K562 (cell line): ENCODE data around the gene ACTL6A. TPM values are rescaled to one million over a fixed set of nuclear protein-coding genes. Genes with fewer than 3 reads are reported as not detected.

Source experiments
- CHD7 ChIP-seq: fragments of 200-600 bp; sonication (generic); IDR thresholded peaks from one replicate; pipeline ENCODE4 v1.6.1; 2012; ENCODE audit warnings: mild to moderate bottlenecking, low read depth, low read length, inconsistent platforms
- ELF4 ChIP-seq: fragments of 450-650 bp; formaldehyde crosslinking; IDR thresholded peaks from 2 replicates; pipeline ENCODE4 v1.4.0; 2022; ENCODE audit warnings: missing genetic modification characterization
- FUS ChIP-seq: fragments of 200-400 bp; formaldehyde crosslinking; optimal IDR thresholded peaks from 2 replicates; pipeline ENCODE3; 2017; ENCODE audit warnings: low read depth, low read length
- HDAC1 ChIP-seq, 2 experiments: fragments of 450-650 bp; IDR thresholded peaks; 2 replicates each; pipeline ENCODE4 v1.6.1; 2016 to 2017; ENCODE audit warnings: inconsistent platforms in 1 of 2, mild to moderate bottlenecking in 1 of 2, moderate library complexity in 1 of 2
- polyA plus RNA-seq, 8 experiments: library from polyadenylated mRNA; depleted of rRNA in 4 of 8; stranded (reverse) in 5 of 8; unstranded in 3 of 8; fragments of >200 nt; fragmentation: Nextera tagmentation in 2 of 8; fragmentation: Illumina TruSeq in 1 of 8; extraction: Ambion mirVana in 2 of 8; extraction: Trizol in 1 of 8; gene quantifications; 2 replicates each; pipeline versions ENCODE4 v1.2.1 to v1.2.3, GENCODE V29; 2011 to 2014; ENCODE audit warnings: inconsistent platforms in 1 of 8, missing spikeins in 1 of 8
- total RNA-seq, 7 experiments: library from RNA; depleted of rRNA in 6 of 7; stranded (reverse); fragments of >200 nt in 6 of 7; fragmentation: Illumina TruSeq in 2 of 7; extraction: Trizol in 2 of 7; gene quantifications; 2 replicates each; pipeline versions ENCODE4 v1.2.1 to v1.2.3, GENCODE V29; 2011 to 2021; ENCODE audit warnings: low replicate concordance in 1 of 7
- TF ChIP-seq, protein P1 (sequence below), 3 experiments: fragments of 200-800 bp in 1 of 3; fragments of 250-450 bp in 1 of 3; fragments of 450-650 bp in 1 of 3; sonication (Bioruptor Pico) in 1 of 3; sonication (Bioruptor generic) in 1 of 3; formaldehyde crosslinking in 1 of 3; IDR thresholded peaks; 2 replicates each; pipeline versions ENCODE4 v1.6.1 to v1.8.0; 2016 to 2022; ENCODE audit warnings: mild to moderate bottlenecking in 2 of 3, missing genetic modification characterization in 2 of 3, missing compliant biosample characterization in 1 of 3, moderate library complexity in 1 of 3
- TF ChIP-seq, protein P2 (sequence below), 2 experiments: fragments of 450-650 bp; IDR thresholded peaks; 2 replicates each; pipeline ENCODE4 v1.6.1; 2018; ENCODE audit warnings: mild to moderate bottlenecking in 2 of 2, low read depth in 1 of 2; ENCODE audit not compliant: partially characterized antibody in 2 of 2

ACTL6A gene
- total and polyA plus RNA-seq, 9 of the 15 experiments (the other 6 are each of a cell fraction or from before 2014, with no cell fraction given): 107 to 243 (median 157) TPM

DNA sequence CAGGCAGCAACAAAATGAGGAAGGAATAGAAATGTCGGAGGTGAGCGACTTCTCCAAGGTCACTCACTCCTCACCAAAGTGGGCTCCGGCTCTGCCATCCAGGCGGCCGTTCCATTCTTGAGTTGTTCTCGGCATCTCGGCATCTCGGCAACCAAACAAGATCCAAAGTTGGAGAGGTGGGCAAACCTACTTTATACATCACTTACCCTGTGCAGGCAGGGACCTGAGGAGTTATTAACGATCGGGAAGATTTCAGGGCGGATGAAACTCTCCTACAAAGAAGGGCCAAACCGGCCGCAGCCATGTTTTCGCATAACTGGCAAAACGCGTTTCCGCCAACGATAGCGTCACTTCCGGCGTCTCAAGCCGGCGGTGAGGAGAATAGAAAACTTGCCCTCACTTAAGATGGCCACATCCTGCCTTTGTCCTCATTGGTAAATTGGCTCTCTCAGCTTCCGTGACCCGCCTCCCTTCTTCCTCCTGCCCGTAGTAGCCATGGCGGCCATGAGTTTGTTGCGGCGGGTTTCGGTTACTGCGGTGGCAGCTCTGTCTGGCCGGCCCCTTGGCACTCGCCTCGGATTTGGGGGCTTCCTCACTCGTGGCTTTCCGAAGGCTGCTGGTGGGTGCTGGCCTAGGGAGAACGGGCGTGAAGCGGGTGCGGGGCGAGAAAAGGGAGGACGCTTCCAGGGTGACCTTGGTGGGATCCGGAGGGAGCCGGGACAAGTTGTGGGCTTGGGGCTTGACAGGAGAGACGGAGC lies 41.8 kb downstream of the ACTL6A start, which contains the start of the genes MRPL47 and NDUFB5 (continued):
- TF ChIP-seq, protein P1, sequence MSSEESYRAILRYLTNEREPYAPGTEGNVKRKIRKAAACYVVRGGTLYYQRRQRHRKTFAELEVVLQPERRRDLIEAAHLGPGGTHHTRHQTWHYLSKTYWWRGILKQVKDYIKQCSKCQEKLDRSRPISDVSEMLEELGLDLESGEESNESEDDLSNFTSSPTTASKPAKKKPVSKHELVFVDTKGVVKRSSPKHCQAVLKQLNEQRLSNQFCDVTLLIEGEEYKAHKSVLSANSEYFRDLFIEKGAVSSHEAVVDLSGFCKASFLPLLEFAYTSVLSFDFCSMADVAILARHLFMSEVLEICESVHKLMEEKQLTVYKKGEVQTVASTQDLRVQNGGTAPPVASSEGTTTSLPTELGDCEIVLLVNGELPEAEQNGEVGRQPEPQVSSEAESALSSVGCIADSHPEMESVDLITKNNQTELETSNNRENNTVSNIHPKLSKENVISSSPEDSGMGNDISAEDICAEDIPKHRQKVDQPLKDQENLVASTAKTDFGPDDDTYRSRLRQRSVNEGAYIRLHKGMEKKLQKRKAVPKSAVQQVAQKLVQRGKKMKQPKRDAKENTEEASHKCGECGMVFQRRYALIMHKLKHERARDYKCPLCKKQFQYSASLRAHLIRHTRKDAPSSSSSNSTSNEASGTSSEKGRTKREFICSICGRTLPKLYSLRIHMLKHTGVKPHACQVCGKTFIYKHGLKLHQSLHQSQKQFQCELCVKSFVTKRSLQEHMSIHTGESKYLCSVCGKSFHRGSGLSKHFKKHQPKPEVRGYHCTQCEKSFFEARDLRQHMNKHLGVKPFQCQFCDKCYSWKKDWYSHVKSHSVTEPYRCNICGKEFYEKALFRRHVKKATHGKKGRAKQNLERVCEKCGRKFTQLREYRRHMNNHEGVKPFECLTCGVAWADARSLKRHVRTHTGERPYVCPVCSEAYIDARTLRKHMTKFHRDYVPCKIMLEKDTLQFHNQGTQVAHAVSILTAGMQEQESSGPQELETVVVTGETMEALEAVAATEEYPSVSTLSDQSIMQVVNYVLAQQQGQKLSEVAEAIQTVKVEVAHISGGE (CRISPR knock-in tag; IDR thresholded peaks at IDR 0.05): peak in 1 of 3 experiments; percentile 44; a peak in 1 of 6 replicates
- TF ChIP-seq FUS: no peak
- TF ChIP-seq ELF4: peak; percentile 32; the same call in 1 of the 2 replicates
- TF ChIP-seq CHD7: no peak
- TF ChIP-seq, protein P2, sequence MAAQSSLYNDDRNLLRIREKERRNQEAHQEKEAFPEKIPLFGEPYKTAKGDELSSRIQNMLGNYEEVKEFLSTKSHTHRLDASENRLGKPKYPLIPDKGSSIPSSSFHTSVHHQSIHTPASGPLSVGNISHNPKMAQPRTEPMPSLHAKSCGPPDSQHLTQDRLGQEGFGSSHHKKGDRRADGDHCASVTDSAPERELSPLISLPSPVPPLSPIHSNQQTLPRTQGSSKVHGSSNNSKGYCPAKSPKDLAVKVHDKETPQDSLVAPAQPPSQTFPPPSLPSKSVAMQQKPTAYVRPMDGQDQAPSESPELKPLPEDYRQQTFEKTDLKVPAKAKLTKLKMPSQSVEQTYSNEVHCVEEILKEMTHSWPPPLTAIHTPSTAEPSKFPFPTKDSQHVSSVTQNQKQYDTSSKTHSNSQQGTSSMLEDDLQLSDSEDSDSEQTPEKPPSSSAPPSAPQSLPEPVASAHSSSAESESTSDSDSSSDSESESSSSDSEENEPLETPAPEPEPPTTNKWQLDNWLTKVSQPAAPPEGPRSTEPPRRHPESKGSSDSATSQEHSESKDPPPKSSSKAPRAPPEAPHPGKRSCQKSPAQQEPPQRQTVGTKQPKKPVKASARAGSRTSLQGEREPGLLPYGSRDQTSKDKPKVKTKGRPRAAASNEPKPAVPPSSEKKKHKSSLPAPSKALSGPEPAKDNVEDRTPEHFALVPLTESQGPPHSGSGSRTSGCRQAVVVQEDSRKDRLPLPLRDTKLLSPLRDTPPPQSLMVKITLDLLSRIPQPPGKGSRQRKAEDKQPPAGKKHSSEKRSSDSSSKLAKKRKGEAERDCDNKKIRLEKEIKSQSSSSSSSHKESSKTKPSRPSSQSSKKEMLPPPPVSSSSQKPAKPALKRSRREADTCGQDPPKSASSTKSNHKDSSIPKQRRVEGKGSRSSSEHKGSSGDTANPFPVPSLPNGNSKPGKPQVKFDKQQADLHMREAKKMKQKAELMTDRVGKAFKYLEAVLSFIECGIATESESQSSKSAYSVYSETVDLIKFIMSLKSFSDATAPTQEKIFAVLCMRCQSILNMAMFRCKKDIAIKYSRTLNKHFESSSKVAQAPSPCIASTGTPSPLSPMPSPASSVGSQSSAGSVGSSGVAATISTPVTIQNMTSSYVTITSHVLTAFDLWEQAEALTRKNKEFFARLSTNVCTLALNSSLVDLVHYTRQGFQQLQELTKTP (IDR thresholded peaks at IDR 0.05; ENCODE audit: low read depth in 1 of 2, partially characterized antibody in 2 of 2): peak; percentile 30 to 44
- 0 out of 4 replicates have a peak, but pooled peaks of 1 of the 2 experiments have one; percentile 44 for TF ChIP-seq HDAC1 (IDR thresholded peaks at IDR 0.05)
